ENCODE results near the gene GEMIN7.

GEMIN7 gene

GRCh38 chr19:45069056-45069455 is 10.0 kb upstream of the GEMIN7 start:
- TF ChIP-seq MAX (IDR thresholded peaks at IDR 0.05), result peak; percentile 88
- TF ChIP-seq CEBPB (IDR thresholded peaks at IDR 0.05), result no peak

GRCh38 chr19:45070214-45070613 is 8.8 kb upstream of the GEMIN7 start:
- TF ChIP-seq ZBTB7A (IDR thresholded peaks at IDR 0.05; ENCODE audit: low read depth) (no peak), YY1 (IDR thresholded peaks at IDR 0.05; ENCODE audit: low read depth) (no peak), TCF12 (IDR thresholded peaks at IDR 0.05; ENCODE audit: low read depth) (no peak), MAX (IDR thresholded peaks at IDR 0.05) (no peak), FOXM1 (IDR thresholded peaks at IDR 0.05; ENCODE audit: borderline replicate concordance, low read depth) (no peak)

- no peak for TF ChIP-seq EP300 (IDR thresholded peaks at IDR 0.05; ENCODE audit: borderline replicate concordance)
- no peak for TF ChIP-seq EGR1 (IDR thresholded peaks at IDR 0.05)
These were observed 8.1 kb upstream of the GEMIN7 start for GRCh38 chr19:45070861-45071544.

- no peak for TF ChIP-seq TAF1 (IDR thresholded peaks at IDR 0.05; ENCODE audit: low read depth)
- no peak for TF ChIP-seq CREB1 (IDR thresholded peaks at IDR 0.05; ENCODE audit: low read depth)
- TF ChIP-seq CEBPB (IDR thresholded peaks at IDR 0.05), result no peak
- TF ChIP-seq REST (IDR thresholded peaks at IDR 0.05; ENCODE audit: low read depth), result no peak
These were observed 7.5 kb upstream of the GEMIN7 start for GRCh38 chr19:45071545-45071938.

GRCh38 chr19:45071969-45072790 is 6.9 kb upstream of the GEMIN7 start:
- TF ChIP-seq FOXM1 (IDR thresholded peaks at IDR 0.05; ENCODE audit: borderline replicate concordance, low read depth) (no peak), RAD21 (IDR thresholded peaks at IDR 0.05; ENCODE audit: low read depth) (no peak), YY1 (IDR thresholded peaks at IDR 0.05; ENCODE audit: low read depth) (no peak), TCF12 (IDR thresholded peaks at IDR 0.05; ENCODE audit: low read depth) (no peak), MAX (IDR thresholded peaks at IDR 0.05) (no peak), CREB1 (IDR thresholded peaks at IDR 0.05; ENCODE audit: low read depth) (no peak), CEBPB (IDR thresholded peaks at IDR 0.05) (no peak)

GRCh38 chr19:45074744-45075300 is 4.2 kb upstream of the GEMIN7 start:
- TF ChIP-seq TCF12 (IDR thresholded peaks at IDR 0.05; ENCODE audit: low read depth), result no peak
- TF ChIP-seq MAX (IDR thresholded peaks at IDR 0.05), result no peak
- TF ChIP-seq EP300 (IDR thresholded peaks at IDR 0.05; ENCODE audit: borderline replicate concordance), result no peak
- no peak for TF ChIP-seq ZBTB7A (IDR thresholded peaks at IDR 0.05; ENCODE audit: low read depth)
- no peak for TF ChIP-seq YY1 (IDR thresholded peaks at IDR 0.05; ENCODE audit: low read depth)
- TF ChIP-seq USF1 (IDR thresholded peaks at IDR 0.05), result no peak
- no peak for TF ChIP-seq TEAD4 (IDR thresholded peaks at IDR 0.05)
- TF ChIP-seq CREB1 (IDR thresholded peaks at IDR 0.05; ENCODE audit: low read depth), result no peak
- no peak for TF ChIP-seq EGR1 (IDR thresholded peaks at IDR 0.05)
- TF ChIP-seq CEBPB (IDR thresholded peaks at IDR 0.05), result no peak
- no peak for TF ChIP-seq REST (IDR thresholded peaks at IDR 0.05; ENCODE audit: low read depth)
- TF ChIP-seq TAF1 (IDR thresholded peaks at IDR 0.05; ENCODE audit: low read depth), result no peak
- TF ChIP-seq NFIC (IDR thresholded peaks at IDR 0.05), result no peak
- TF ChIP-seq RAD21 (IDR thresholded peaks at IDR 0.05; ENCODE audit: low read depth), result no peak
- TF ChIP-seq FOXM1 (IDR thresholded peaks at IDR 0.05; ENCODE audit: borderline replicate concordance, low read depth), result no peak
